ENCODE results near the gene GTF2F2.
"Not testable (repeated sequence)": the region's sequence is repeated elsewhere in the genome, so short reads cannot be mapped to it uniquely, and the experiment has no call there.

GTF2F2 gene

GRCh38 chr13:45257638-45258333 is 137.5 kb downstream of the GTF2F2 start:
- peak; percentile 38 for DNase-seq

GRCh38 chr13:45258334-45258675 is 138.0 kb downstream of the GTF2F2 start:
- DNase-seq: no peak

DNA sequence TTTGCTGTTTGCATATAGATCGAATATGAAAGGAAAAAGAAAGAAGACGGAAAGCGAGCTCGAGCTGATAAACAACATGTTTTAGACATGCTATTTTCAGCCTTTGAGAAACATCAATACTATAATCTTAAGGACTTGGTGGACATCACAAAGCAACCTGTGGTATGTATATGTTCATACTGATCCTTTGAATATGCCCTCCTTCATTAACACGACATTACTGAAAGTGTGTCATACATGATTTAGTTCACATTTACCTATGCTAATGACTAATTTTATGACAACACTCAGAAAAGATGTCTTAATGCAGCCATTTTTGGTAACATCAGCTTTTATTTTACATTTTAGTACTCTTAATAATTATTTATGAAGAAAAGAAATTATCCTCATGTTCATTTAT is 146.9 kb downstream of the GTF2F2 start:
- no peak for DNase-seq

- peak; percentile 21 for DNase-seq
These were observed 148.9 kb downstream of the GTF2F2 start for GRCh38 chr13:45269204-45269603.

DNA sequence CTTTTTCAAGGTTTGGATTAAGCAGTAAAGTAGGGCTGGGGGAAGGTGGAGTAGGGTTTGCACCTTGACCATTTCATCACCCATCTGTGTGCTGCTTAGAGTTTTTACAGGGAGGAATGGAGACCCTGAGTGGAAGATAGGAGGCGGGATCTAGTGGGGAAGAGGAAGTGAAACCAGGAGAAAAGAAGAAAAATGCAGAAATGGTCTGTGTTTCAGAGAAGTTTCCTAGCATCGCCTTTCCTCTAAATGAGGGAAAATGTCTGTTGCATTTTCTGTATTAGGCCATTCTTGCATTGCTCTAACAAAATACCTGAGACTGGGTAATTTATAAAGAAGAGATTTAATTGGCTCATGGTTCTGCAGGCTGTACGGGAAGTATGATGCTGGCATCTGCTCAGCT is 156.6 kb downstream of the GTF2F2 start:
- DNase-seq: no peak

DNA sequence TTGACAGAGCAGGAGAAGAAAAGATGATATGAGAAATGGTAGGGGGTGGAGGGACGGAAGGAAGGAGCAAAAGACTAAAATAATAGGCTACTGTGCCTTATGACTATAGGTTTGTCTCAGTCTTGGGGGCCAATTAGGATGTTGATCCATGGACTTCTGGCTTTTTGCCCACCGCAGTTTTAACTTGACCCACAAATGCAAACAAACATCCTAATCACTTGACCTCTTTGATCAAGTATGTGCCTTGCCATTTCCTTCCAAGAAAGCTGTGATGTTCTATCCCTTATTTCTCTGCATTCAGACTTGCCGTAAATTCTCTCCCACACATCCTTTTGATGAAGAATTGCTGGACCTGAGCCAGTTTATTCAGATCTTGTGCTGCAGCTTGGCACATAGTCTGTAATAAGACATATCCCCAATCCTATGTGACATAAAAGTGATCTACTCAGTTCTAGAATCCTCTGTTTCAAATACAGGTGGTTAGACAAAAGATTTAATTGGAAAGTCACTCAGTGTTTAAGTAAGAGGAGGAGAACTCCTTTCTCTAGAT is 157.9 kb downstream of the GTF2F2 start:
- DNase-seq: no peak

- no peak for DNase-seq
These were observed 159.7 kb downstream of the GTF2F2 start for GRCh38 chr13:45280011-45280410.

DNA sequence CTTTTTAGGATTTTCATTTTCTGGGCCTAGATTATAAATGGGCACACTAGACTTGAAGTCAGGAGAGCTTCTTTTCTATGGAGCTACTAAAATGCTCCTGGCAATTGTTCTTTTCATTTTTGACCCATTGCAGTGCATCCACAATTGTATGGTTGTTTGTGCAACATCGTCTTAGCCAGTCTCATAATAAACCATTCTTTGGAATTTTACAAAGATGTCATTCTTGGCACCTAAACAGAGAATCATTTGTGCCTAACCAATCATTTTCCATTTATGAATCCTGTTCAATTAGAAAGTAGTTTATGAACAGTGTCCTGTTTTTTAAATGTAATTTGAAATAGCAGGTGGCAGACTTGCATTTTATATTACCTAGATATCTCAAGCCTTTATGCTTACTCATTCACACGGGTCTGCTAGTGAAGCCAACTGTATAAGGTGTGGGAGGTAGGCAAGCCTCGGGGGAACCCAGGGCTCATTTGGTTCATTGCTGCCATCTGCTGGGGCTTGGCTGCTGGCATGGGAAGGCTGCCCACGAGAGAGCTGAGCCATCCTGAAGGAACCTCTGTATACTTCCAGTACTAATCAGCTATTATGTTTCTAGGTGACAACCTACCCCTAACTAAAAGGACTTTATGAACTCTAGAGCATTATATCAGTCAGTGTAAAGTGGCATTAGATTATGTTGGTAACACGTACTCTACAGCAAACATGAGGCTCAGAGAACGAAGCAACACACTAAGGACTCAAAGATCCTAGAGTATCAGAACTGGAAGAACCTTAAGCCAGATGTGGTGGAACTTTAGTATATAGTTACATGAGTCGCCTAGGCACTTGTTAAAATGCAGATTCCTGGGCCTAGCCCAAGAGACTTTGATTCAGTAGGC is 160.7 kb downstream of the GTF2F2 start:
- DNase-seq: peak; percentile 63

DNA sequence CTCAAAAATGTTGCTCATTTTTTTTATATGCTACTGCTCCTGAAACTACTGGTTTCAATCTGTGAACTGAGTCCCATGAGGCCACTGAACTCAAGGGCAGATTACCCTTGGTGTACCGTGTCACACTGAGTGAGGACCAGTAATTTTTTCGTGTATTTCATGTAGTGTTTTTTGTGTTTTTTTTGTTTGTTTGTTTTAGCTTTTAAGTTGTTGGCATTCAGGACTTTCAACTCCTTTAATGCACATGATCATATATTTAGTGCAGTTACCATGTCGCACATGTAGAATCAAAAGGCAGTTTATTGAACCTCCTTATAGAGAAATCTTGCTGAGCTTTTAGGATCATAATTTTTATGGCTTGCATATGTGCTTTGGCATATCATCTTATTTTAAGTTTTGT is 162.7 kb downstream of the GTF2F2 start:
- DNase-seq: no peak

DNA sequence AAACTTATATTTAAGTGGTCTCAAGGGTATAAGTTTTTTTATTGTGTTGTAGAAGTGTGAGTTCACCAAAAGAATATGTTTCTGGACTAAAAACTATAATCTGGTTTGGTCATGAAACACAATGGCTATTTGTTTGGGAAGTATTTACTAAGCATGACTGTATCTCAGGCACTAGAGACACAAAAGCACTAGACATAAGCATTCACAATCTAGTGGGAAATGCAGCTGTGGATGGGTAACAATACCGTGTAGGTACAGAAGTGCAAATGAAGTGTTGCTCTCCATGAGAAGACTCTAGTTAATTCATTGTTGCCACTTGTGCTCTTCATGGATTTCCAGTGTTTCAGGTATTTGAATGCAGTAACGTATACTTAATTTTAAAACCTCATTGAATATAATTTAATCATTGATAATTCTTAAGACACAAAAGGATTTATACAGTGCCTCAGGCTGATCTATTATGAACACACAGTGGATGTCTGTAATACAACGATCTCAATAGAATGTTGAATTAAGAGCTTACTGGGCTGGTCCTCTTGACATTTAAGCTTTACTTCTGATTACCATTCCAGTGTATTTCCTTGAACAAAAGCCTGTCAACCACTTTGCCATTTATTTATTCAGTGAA is 169.7 kb downstream of the GTF2F2 start:
- DNase-seq: no peak

- DNase-seq: peak; percentile 18
These were observed 171.9 kb downstream of the GTF2F2 start for GRCh38 chr13:45292176-45292575.

- no peak for DNase-seq
These were observed 175.2 kb downstream of the GTF2F2 start for GRCh38 chr13:45295536-45295935.

GRCh38 chr13:45296259-45296658 is 175.9 kb downstream of the GTF2F2 start:
- no peak for DNase-seq

GRCh38 chr13:45297456-45298205 is 177.3 kb downstream of the GTF2F2 start:
- no peak for DNase-seq

DNA sequence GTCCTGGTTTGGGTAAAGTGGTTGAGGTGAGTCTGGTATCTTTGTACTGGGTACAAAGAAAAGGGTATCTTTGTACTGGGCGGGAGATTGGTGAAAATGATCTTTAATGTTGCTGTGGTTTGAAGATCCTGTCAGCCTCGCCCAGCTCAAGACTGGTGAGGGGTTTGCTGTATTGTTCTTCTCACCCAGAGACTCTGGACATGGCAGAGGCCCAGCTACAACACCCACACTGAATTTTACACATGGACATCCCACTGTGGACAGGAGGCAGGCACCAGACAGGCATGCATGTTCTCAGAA is 177.8 kb downstream of the GTF2F2 start:
- no peak for DNase-seq

- not testable (repeated sequence) for DNase-seq
These were observed 178.2 kb downstream of the GTF2F2 start for GRCh38 chr13:45298550-45298949.

GRCh38 chr13:45299194-45299593 is 178.9 kb downstream of the GTF2F2 start:
- DNase-seq: peak; percentile 8

- no peak for DNase-seq
These were observed 180.1 kb downstream of the GTF2F2 start for GRCh38 chr13:45300190-45300985.

GRCh38 chr13:45301263-45301662 is 181.0 kb downstream of the GTF2F2 start:
- DNase-seq: no peak

DNA sequence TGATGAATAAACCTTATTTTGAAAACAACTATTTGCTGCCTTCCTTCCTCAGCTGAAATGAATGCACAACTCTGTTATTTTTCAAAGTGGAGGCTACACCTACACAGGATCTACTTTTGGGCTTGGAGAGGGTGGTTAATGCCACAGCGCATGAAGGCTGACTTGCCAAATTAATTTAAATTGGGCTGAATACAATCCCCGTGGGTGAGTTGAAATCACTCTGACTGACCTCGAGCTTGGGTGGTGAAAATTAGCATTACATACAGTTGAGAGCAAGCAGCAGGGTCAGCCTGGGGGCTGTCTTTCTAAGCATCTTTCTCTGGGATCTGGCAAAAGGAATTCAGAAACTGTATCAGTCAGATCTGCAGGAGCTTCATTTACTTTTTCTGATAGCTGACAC is 182.2 kb downstream of the GTF2F2 start:
- no peak for DNase-seq

DNA sequence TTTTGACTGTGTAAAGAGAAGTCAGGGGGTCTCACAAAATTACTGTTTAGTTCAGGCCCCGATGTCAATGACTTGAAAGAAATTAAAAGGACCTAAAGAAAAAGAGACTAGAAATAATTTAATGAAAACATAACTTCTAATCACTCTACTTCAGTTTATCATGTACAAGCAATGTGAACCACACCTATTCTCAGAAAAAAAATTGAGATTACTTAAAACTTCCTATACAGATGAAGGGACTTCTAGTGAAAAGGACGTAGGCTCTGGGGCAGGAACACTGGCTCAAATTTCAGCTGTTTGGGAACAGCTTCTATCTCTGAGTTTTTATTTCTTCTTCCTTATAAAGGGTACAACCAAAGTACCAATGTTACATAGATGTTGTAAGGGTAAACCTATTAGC is 182.7 kb downstream of the GTF2F2 start:
- no peak for DNase-seq

- no peak for DNase-seq
These were observed 183.6 kb downstream of the GTF2F2 start for GRCh38 chr13:45303866-45304265.

All from HCEC 1CT (cell line).